T-helper 17 cell (primary cell): ENCODE results near the gene EIF4E2. TPM values are rescaled to one million over a fixed set of nuclear protein-coding genes. Genes with fewer than 3 reads are reported as not detected.
"Not testable (repeated sequence)": the region's sequence is repeated elsewhere in the genome, so short reads cannot be mapped to it uniquely, and the experiment has no call there.

ENCODE experiments used
- ATAC-seq: fragments of 150-1000 bp; cut with Tn5 transposase; 2 replicates; pipeline ENCODE4 v1.10.0; 2021; ENCODE audit warnings: mild to moderate bottlenecking, moderate library complexity
- DNase-seq, 3 donors: peaks; one replicate each; pipeline versions ENCODE4 v3.0.0 to v3.0.0-alpha.2; 2020 to 2021
- H3K9me3 ChIP-seq: one replicate; pipeline ENCODE4 v1.7.0; 2013; ENCODE audit warnings: low read length, mild to moderate bottlenecking; ENCODE audit not compliant: control insufficient read depth, poor library complexity, severe bottlenecking
- H3K27ac Mint-ChIP-seq: one replicate; pipeline ENCODE4 v1.8.0; 2022; ENCODE audit warnings: mild to moderate bottlenecking, moderate library complexity, mixed read lengths
- H3K27me3 Mint-ChIP-seq: one replicate; pipeline ENCODE4 v1.8.0; 2022; ENCODE audit warnings: mixed read lengths
- H3K36me3 Mint-ChIP-seq: one replicate; pipeline ENCODE4 v1.8.0; 2022; ENCODE audit warnings: low read depth, mixed read lengths
- H3K4me1 Mint-ChIP-seq: one replicate; pipeline ENCODE4 v1.8.0; 2022; ENCODE audit warnings: mild to moderate bottlenecking, mixed read lengths
- H3K4me3 Mint-ChIP-seq: one replicate; pipeline ENCODE4 v1.8.0; 2022; ENCODE audit warnings: mild to moderate bottlenecking, moderate library complexity, mixed read lengths
- total RNA-seq, 4 donors: library from RNA in 2 of 4; stranded (reverse) in 2 of 4; gene quantifications; one replicate each; pipeline ENCODE4 v1.2.3 and lab custom pipeline; 2022 to 2026

EIF4E2 gene
- total RNA-seq, 2 donors from 2014 or later, result 52.1 to 58.8 TPM

- Mint-ChIP-seq H3K36me3 (no peaks in the 10 kb centered on the region), H3K27ac (no peak overlapping the region), H3K4me1 (peaks cover 39% of the 10 kb centered on the region), H3K4me3 (no peak overlapping the region), H3K27me3 (no peaks in the 10 kb centered on the region)
- H3K9me3 ChIP-seq, result no peaks in the 10 kb centered on the region
- ATAC-seq, result no peak
- DNase-seq, result no peak
Measured at GRCh38 chr2:232544674-232545073, 5.8 kb upstream of the EIF4E2 start.

GRCh38 chr2:232545511-232546375, 4.7 kb upstream of the EIF4E2 start:
- H3K27ac Mint-ChIP-seq, result no peak overlapping the region
- no peaks in the 10 kb centered on the region for H3K27me3 Mint-ChIP-seq
- DNase-seq (no peak), ATAC-seq (no peak)
- H3K4me3 Mint-ChIP-seq, result no peak overlapping the region
- H3K4me1 Mint-ChIP-seq, result peaks cover 41% of the 10 kb centered on the region
- no peaks in the 10 kb centered on the region for H3K36me3 Mint-ChIP-seq
- H3K9me3 ChIP-seq, result no peaks in the 10 kb centered on the region

GRCh38 chr2:232547991-232548390, 2.5 kb upstream of the EIF4E2 start:
- no peaks in the 10 kb centered on the region for H3K27me3 Mint-ChIP-seq
- no peak overlapping the region for H3K4me3 Mint-ChIP-seq
- no peak for ATAC-seq
- no peaks in the 10 kb centered on the region for H3K9me3 ChIP-seq
- no peaks in the 10 kb centered on the region for H3K36me3 Mint-ChIP-seq
- H3K27ac Mint-ChIP-seq, result no peak overlapping the region
- DNase-seq, result no peak
- H3K4me1 Mint-ChIP-seq, result peaks cover 50% of the 10 kb centered on the region

GRCh38 chr2:232549655-232550353, 685 bp upstream of the EIF4E2 start:
- ATAC-seq (no peak), DNase-seq (no peak)
- Mint-ChIP-seq H3K27ac (peak overlapping the region; percentile 96), H3K4me3 (peak overlapping the region; percentile 96), H3K36me3 (peaks cover 4% of the 10 kb centered on the region), H3K27me3 (no peaks in the 10 kb centered on the region), H3K4me1 (peaks cover 62% of the 10 kb centered on the region)
- H3K9me3 ChIP-seq, result no peaks in the 10 kb centered on the region

- peak overlapping the region; percentile 96 for H3K27ac Mint-ChIP-seq
- ATAC-seq (no peak), DNase-seq (no peak)
- H3K4me1 Mint-ChIP-seq, result peaks cover 69% of the 10 kb centered on the region
- H3K4me3 Mint-ChIP-seq, result peak overlapping the region; percentile 96
- H3K36me3 Mint-ChIP-seq, result peaks cover 6% of the 10 kb centered on the region
- no peaks in the 10 kb centered on the region for H3K9me3 ChIP-seq
- no peaks in the 10 kb centered on the region for H3K27me3 Mint-ChIP-seq
Measured at GRCh38 chr2:232551250-232551638, 755 bp downstream of the EIF4E2 start.

GRCh38 chr2:232551776-232552175, 1.3 kb downstream of the EIF4E2 start:
- no peaks in the 10 kb centered on the region for H3K9me3 ChIP-seq
- Mint-ChIP-seq H3K4me3 (peak overlapping the region; percentile 96), H3K27ac (peak overlapping the region; percentile 96), H3K36me3 (peaks cover 8% of the 10 kb centered on the region), H3K4me1 (peaks cover 67% of the 10 kb centered on the region), H3K27me3 (no peaks in the 10 kb centered on the region)
- DNase-seq, result no peak
- no peak for ATAC-seq

GRCh38 chr2:232556426-232556825, 5.9 kb downstream of the EIF4E2 start:
- peaks cover 14% of the 10 kb centered on the region for H3K36me3 Mint-ChIP-seq
- no peaks in the 10 kb centered on the region for H3K9me3 ChIP-seq
- DNase-seq, result no peak
- ATAC-seq, result no peak
- no peak overlapping the region for H3K27ac Mint-ChIP-seq
- peaks cover 39% of the 10 kb centered on the region for H3K4me1 Mint-ChIP-seq
- no peak overlapping the region for H3K4me3 Mint-ChIP-seq
- no peaks in the 10 kb centered on the region for H3K27me3 Mint-ChIP-seq

- Mint-ChIP-seq H3K27ac (no peak overlapping the region), H3K4me1 (peaks cover 4% of the 10 kb centered on the region), H3K36me3 (peaks cover 14% of the 10 kb centered on the region), H3K4me3 (no peak overlapping the region), H3K27me3 (no peaks in the 10 kb centered on the region)
- H3K9me3 ChIP-seq, result no peaks in the 10 kb centered on the region
- DNase-seq (no peak), ATAC-seq (no peak)
Measured at GRCh38 chr2:232562515-232563151, 12.1 kb downstream of the EIF4E2 start.

GRCh38 chr2:232563580-232563979, 13.1 kb downstream of the EIF4E2 start:
- no peaks in the 10 kb centered on the region for H3K27me3 Mint-ChIP-seq
- peaks cover 14% of the 10 kb centered on the region for H3K36me3 Mint-ChIP-seq
- no peak for ATAC-seq

GRCh38 chr2:232567721-232568120, 17.2 kb downstream of the EIF4E2 start:
- no peak for ATAC-seq
- no peak for DNase-seq
- Mint-ChIP-seq H3K4me1 (peaks cover 5% of the 10 kb centered on the region), H3K27ac (no peak overlapping the region), H3K36me3 (peaks cover 10% of the 10 kb centered on the region), H3K27me3 (no peaks in the 10 kb centered on the region), H3K4me3 (no peak overlapping the region)
- no peaks in the 10 kb centered on the region for H3K9me3 ChIP-seq

More at GRCh38 chr2:232563580-232563979, 13.1 kb downstream of the EIF4E2 start:
- no peak overlapping the region for H3K4me3 Mint-ChIP-seq
- H3K4me1 Mint-ChIP-seq, result peaks cover 2% of the 10 kb centered on the region
- H3K27ac Mint-ChIP-seq, result no peak overlapping the region
- H3K9me3 ChIP-seq, result no peaks in the 10 kb centered on the region
- no peak for DNase-seq

GRCh38 chr2:232568161-232568560, 17.7 kb downstream of the EIF4E2 start:
- H3K27ac Mint-ChIP-seq, result no peak overlapping the region
- no peak for ATAC-seq
- H3K27me3 Mint-ChIP-seq, result no peaks in the 10 kb centered on the region
- peaks cover 5% of the 10 kb centered on the region for H3K4me1 Mint-ChIP-seq
- DNase-seq, result no peak
- H3K36me3 Mint-ChIP-seq, result peaks cover 10% of the 10 kb centered on the region
- H3K9me3 ChIP-seq, result no peaks in the 10 kb centered on the region
- H3K4me3 Mint-ChIP-seq, result no peak overlapping the region

- peaks cover 9% of the 10 kb centered on the region for H3K4me1 Mint-ChIP-seq
- DNase-seq, result no peak
- no peaks in the 10 kb centered on the region for H3K27me3 Mint-ChIP-seq
- no peak overlapping the region for H3K27ac Mint-ChIP-seq
- peaks cover 13% of the 10 kb centered on the region for H3K36me3 Mint-ChIP-seq
- H3K4me3 Mint-ChIP-seq, result no peak overlapping the region
- no peak for ATAC-seq
- no peaks in the 10 kb centered on the region for H3K9me3 ChIP-seq
Measured at GRCh38 chr2:232569541-232569940, 19.1 kb downstream of the EIF4E2 start.

GRCh38 chr2:232570481-232570880, 20.0 kb downstream of the EIF4E2 start:
- not testable (repeated sequence) for H3K27ac Mint-ChIP-seq, H3K4me1 Mint-ChIP-seq, ATAC-seq, H3K27me3 Mint-ChIP-seq, DNase-seq, H3K4me3 Mint-ChIP-seq, H3K9me3 ChIP-seq
- H3K36me3 Mint-ChIP-seq, result peaks cover 13% of the 10 kb centered on the region
